H1 (cell line): ENCODE data around the gene SMIM28.

Source experiments
- CTCF ChIP-seq, 3 experiments: IDR thresholded peaks; 1 replicate in 2 of 3; 2 replicates in 1 of 3; pipeline versions ENCODE4 v1.5.1 to v1.6.1; 2011; ENCODE audit warnings: low read length in 3 of 3, mild to moderate bottlenecking in 3 of 3, inconsistent platforms in 2 of 3, low read depth in 1 of 3, moderate library complexity in 1 of 3; ENCODE audit not compliant: insufficient read depth in 1 of 3; ENCODE audit errors: control extremely low read depth in 1 of 3
- EGR1 ChIP-seq: IDR thresholded peaks from 2 replicates; pipeline ENCODE4 v1.6.1; 2011; ENCODE audit warnings: low read depth, low read length, borderline replicate concordance
- EZH2 ChIP-seq: fragments of 200-600 bp; sonication (generic); IDR thresholded peaks from 2 replicates; pipeline ENCODE4 v1.7.1; 2012; ENCODE audit warnings: low read depth, mild to moderate bottlenecking, moderate library complexity, low read length, inconsistent platforms; ENCODE audit not compliant: severe bottlenecking
- HDAC6 ChIP-seq: IDR thresholded peaks from one replicate; pipeline ENCODE4 v1.7.1; 2012; ENCODE audit warnings: low read depth, mild to moderate bottlenecking, inconsistent platforms, low read length, moderate library complexity
- POLR2A ChIP-seq, 2 experiments: IDR thresholded peaks; 1 replicate in 1 of 2; 2 replicates in 1 of 2; pipeline ENCODE4 v1.6.1; 2011; ENCODE audit warnings: low read depth in 2 of 2, low read length in 2 of 2, mild to moderate bottlenecking in 2 of 2; ENCODE audit errors: control extremely low read depth in 1 of 2
- RAD21 ChIP-seq, 2 experiments: IDR thresholded peaks in 1 of 2; conservative IDR thresholded peaks in 1 of 2; 2 replicates each; pipeline ENCODE4 v1.6.1; 2011; ENCODE audit warnings: low read depth in 2 of 2, low read length in 2 of 2, improper control_type of control experiment in 1 of 2, inconsistent platforms in 1 of 2, mild to moderate bottlenecking in 1 of 2, moderate library complexity in 1 of 2
- SIX5 ChIP-seq: IDR thresholded peaks from 2 replicates; pipeline ENCODE4 v1.6.1; 2011; ENCODE audit warnings: mild to moderate bottlenecking, low read depth, low read length
- SP1 ChIP-seq: IDR thresholded peaks from 2 replicates; pipeline ENCODE4 v1.6.1; 2011; ENCODE audit warnings: low read depth, low read length
- TAF1 ChIP-seq: IDR thresholded peaks from 2 replicates; pipeline ENCODE4 v1.6.1; 2011; ENCODE audit warnings: mild to moderate bottlenecking, low read depth, low read length
- ZNF274 ChIP-seq: IDR thresholded peaks from 2 replicates; pipeline ENCODE4 v1.7.0; 2012; ENCODE audit warnings: low read length, borderline replicate concordance; ENCODE audit errors: extremely low read depth

GRCh38 chr6:138429761-138430160 is 52.1 kb downstream of the SMIM28 start:
- TF ChIP-seq CTCF (IDR thresholded peaks at IDR 0.05; ENCODE audit: control extremely low read depth in 1 of 3, insufficient read depth in 1 of 3, low read depth in 1 of 3, low read length in 3 of 3) (no peak), POLR2A (IDR thresholded peaks at IDR 0.05; ENCODE audit: control extremely low read depth in 1 of 2, low read depth in 2 of 2, low read length in 2 of 2) (no peak), EGR1 (no peak), HDAC6 (no peak), RAD21 (IDR thresholded peaks at IDR 0.05 in 1 of 2, conservative IDR thresholded peaks at IDR 0.05 in 1 of 2; ENCODE audit: low read depth in 2 of 2, low read length in 2 of 2) (no peak), EZH2 (no peak), SIX5 (no peak), TAF1 (no peak), SP1 (no peak), ZNF274 (no peak)
